ENCODE results near the gene LIN7A. TPM values are rescaled to one million over a fixed set of nuclear protein-coding genes. Genes with fewer than 3 reads are reported as not detected.
A peak's percentile ranks its signal among the peaks of the same experiment; 100 is the strongest.

LIN7A gene
- total RNA-seq, 8 experiments from 2014 or later = 2.1 to 50.7 (median 33.0) TPM

DNA sequence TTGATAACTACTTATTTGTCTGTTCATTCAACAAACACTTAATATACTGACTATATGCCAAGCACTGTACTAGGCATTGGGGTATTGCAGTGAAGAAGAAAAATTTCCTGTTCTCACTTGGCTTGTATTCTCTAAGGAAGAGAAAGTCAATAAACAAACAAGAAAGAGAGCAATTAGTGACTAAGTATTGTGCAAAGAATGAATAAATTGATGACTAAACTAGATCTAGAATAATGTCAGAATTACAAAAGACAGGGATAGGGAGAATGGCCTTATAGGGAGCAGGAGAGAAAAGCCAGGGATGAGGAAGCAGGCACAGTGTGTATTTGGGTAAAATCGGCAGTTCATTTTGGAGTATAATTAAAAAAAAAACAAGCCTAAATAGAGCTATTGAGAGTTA, 4.2 kb upstream of the LIN7A start:
- H3K4me1 ChIP-seq (replicated peaks in 1 of 2) = no peaks in the 10 kb centered on the region
- in situ Hi-C loops (cut with MboI; ENCODE audit: low pct_unique_long_range_greater_than_20kb in 2 of 9, low sequenced_read_pairs in 9 of 9, unreplicated experiment in 9 of 9) = no loop called here
- no peak overlapping the region for H3K4me3 ChIP-seq
- no peak overlapping the region for H3K27ac ChIP-seq
- 60 to 100% (median 89%) methylated on average over 1 of the region's 1 CpG; no CpG with 5 or more reads in 1 of the 10 experiments for WGBS, 10 experiments
- no peak for ATAC-seq (replicated peaks in 6 of 8)

DNA sequence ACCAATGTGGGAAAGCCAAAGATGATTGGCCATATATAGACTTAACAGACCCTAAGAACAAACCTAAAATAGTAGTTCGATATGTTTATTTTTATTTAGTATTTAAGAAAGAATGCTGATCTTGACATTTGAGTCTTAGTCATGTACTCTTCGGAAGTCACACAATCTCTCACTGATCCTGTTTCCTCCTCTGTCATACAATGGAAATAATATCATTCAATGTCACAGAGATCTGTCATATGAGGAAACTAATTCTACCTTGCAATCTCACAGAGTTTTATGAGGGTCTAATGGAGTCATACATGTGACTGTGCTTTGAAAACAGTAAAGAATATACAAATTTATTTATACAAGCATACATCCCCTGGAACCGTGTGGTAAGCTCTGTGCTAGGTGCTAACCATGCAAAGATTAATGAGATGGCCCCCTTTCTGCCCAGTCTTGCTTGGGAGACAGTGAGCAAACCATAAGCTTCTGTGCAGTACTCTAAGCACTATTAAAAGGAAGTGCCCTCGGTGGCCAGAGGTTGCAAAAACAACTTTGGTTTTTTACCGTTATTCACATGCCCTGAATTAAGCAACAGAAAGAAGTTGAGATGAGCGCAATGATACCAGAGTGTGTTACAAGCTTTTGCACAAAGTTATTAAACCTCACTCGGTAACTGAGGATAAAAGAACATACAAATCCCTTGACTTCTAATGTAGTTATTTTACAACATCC, 1.7 kb upstream of the LIN7A start:
- no peak for ATAC-seq (replicated peaks in 6 of 8)
- 49 to 100% (median 75%) methylated on average over 1 to 7 of the region's 7 CpGs for WGBS, 10 experiments

DNA sequence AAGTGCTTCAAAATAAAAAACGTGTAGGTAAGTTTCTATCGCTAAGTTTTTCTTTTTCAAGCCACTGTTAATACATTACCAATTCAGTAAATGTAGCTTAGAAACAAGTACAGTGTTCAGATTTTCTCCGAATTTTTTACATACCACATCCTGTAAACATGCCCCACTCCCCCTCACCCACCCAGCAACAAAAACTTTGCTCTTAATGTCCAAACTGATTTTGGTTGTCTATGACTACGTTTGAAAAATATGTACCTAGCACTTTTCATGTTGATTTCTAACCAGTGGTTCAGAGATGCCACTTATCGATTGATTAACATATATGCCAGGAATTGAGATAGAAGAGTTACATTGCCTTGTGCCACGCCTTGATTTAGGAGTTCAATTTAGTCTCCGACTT, 663 bp upstream of the LIN7A start:
- H3K4me3 ChIP-seq = peak overlapping the region; percentile 64 to 95 (median 87)
- no peak for ATAC-seq (replicated peaks in 6 of 8)
- in situ Hi-C loops (cut with MboI; ENCODE audit: low pct_unique_long_range_greater_than_20kb in 2 of 9, low sequenced_read_pairs in 9 of 9, unreplicated experiment in 9 of 9) = no loop called here
- WGBS, 10 experiments = 40 to 93% (median 73%) methylated on average over 3 to 7 of the region's 7 CpGs
- H3K27ac ChIP-seq = no peak overlapping the region
- H3K4me1 ChIP-seq (replicated peaks in 1 of 2) = peaks cover 10% of the 10 kb centered on the region in 2 donors

More for the DNA sequence above, 1.7 kb upstream of the LIN7A start:
- Histone ChIP-seq H3K4me1 (replicated peaks in 1 of 2) (peaks cover 6 to 10% of the 10 kb centered on the region in 2 donors), H3K4me3 (no peak overlapping the region), H3K27ac (no peak overlapping the region)
- in situ Hi-C loops (cut with MboI; ENCODE audit: low pct_unique_long_range_greater_than_20kb in 2 of 9, low sequenced_read_pairs in 9 of 9, unreplicated experiment in 9 of 9) = no loop called here

DNA sequence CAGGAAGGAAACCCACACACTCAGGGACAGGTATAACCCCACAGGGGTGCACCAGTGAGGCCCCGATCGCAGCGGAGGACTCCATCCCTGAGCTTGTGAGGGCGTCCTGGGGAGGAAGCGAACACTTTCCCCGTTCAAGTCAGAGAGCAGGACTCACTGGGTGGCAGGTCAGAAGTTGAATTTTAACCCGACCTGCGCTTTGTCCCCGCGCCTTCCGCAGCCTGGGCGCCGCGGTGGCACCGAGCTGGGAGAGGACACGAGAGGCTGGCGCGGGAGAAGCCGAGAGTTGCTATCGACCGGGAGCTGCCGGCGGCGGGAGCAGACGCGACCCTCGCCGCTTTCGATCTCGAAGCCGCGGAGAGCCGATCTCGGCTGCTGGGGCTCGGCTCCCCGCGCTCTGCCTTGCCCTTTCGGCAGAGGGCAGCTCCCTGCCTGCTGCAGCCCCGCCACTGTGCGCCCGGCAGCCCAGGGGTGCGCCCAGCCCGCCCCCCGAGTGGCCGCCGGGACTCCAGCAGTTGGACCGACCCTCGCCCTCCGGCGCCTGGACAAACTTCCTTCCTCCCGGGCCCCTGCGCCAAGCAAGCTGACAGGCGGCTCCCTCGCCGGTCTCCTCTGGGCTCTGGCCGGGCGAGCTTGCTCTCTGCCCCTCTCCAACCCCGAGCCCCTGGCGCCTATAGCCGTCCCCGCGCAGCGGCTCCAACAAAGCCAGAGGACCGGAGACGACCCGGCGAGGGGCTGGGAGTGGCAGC, 918 bp downstream of the LIN7A start:
- in situ Hi-C loops (cut with MboI; ENCODE audit: low pct_unique_long_range_greater_than_20kb in 2 of 9, low sequenced_read_pairs in 9 of 9, unreplicated experiment in 9 of 9) = no loop called here
- peak overlapping the region; percentile 83 to 87 for H3K27ac ChIP-seq
- ATAC-seq (replicated peaks in 6 of 8) = peak; percentile 69 to 81 (median 72)
- peaks cover 10 to 17% of the 10 kb centered on the region in 2 donors for H3K4me1 ChIP-seq (replicated peaks in 1 of 2)
- peak overlapping the region; percentile 64 to 95 (median 87) for H3K4me3 ChIP-seq
- WGBS, 10 experiments = 0% methylated on average over 2 to 5 of the region's 67 CpGs; no CpG with 5 or more reads in 8 of the 10 experiments

DNA sequence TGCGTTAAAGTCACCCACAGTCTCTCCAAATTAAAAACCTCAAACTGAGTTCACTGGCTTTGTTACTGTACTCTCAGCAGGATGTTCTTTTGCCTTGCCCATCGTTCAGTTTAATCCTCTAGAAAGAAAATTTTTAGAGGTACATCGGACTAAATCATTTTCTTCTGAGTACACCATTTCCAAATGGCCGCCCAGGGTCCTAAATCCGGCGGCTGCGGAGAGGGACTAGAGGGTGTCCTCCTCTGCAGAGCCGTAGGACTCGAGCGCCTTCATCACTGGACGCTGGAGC, 1.4 kb downstream of the LIN7A start:
- 0 to 25% (median 0%) methylated on average over 1 to 11 of the region's 11 CpGs; no CpG with 5 or more reads in 2 of the 10 experiments for whole genome bisulfite sequencing, 10 experiments
- in situ Hi-C loops (cut with MboI; ENCODE audit: low pct_unique_long_range_greater_than_20kb in 2 of 9, low sequenced_read_pairs in 9 of 9, unreplicated experiment in 9 of 9) = no loop called here
- peak overlapping the region; percentile 64 to 95 (median 87) for H3K4me3 ChIP-seq
- peaks cover 10 to 21% of the 10 kb centered on the region in 2 donors for H3K4me1 ChIP-seq (replicated peaks in 1 of 2)
- H3K27ac ChIP-seq = peak overlapping the region; percentile 83 to 87
- ATAC-seq (replicated peaks in 6 of 8) = peak in 6 of 8 experiments; percentile 37 to 75 (median 71)

DNA sequence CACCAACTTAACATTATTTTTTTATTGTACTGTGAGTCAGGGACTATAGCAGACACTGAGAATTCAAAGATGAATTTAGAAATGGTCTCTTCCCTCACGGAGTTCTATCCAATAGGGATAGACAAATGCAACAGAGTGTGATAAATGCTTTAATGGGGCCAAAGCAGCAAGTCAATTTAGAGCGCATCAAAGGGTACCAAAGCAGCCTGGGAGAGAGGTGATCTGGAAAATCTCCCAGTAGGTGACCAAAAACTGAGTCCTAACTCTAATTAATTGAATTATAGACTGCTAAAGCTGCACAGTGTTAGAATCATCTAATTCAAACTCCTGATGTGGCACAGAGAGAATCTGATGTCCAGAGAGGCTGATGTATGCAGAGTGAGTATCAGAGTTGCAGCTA, 2.6 kb downstream of the LIN7A start:
- 0 to 100% (median 60%) methylated on average over 1 to 2 of the region's 2 CpGs; no CpG with 5 or more reads in 2 of the 10 experiments for WGBS, 10 experiments
- Histone ChIP-seq H3K4me3 (peak overlapping the region; percentile 64 to 95 (median 87)), H3K27ac (no peak overlapping the region), H3K4me1 (replicated peaks in 1 of 2) (peaks cover 10 to 21% of the 10 kb centered on the region in 2 donors)
- ATAC-seq (replicated peaks in 6 of 8) = no peak
- in situ Hi-C loops (cut with MboI; ENCODE audit: low pct_unique_long_range_greater_than_20kb in 2 of 9, low sequenced_read_pairs in 9 of 9, unreplicated experiment in 9 of 9) = no loop called here

DNA sequence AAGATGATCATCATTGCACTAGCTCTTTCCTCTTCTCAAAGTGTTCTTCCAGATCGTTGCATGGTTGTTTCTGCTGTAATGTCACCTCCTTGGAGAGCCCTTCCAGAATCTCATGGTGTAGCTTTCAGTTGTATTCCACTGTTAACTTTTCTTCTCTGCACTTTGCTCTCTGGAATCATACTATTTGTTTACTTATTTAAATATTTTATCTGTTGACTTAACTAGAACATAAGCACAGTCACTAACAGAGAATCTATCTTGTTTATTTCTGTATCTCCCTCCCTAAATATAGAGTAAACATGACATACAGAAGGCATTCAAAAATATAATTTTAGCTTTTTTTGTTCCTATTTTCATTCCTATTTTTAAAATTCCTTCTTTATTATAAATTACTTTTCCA, 11.8 kb downstream of the LIN7A start:
- ATAC-seq (replicated peaks in 6 of 8) = no peak
- Histone ChIP-seq H3K4me1 (replicated peaks in 1 of 2) (no peaks in the 10 kb centered on the region), H3K27ac (no peak overlapping the region), H3K4me3 (no peak overlapping the region)
- 10 to 100% (median 83%) methylated on average over 1 of the region's 1 CpG; no CpG with 5 or more reads in 1 of the 10 experiments for WGBS, 10 experiments
- in situ Hi-C loops (cut with MboI; ENCODE audit: low pct_unique_long_range_greater_than_20kb in 2 of 9, low sequenced_read_pairs in 9 of 9, unreplicated experiment in 9 of 9) = no loop called here

DNA sequence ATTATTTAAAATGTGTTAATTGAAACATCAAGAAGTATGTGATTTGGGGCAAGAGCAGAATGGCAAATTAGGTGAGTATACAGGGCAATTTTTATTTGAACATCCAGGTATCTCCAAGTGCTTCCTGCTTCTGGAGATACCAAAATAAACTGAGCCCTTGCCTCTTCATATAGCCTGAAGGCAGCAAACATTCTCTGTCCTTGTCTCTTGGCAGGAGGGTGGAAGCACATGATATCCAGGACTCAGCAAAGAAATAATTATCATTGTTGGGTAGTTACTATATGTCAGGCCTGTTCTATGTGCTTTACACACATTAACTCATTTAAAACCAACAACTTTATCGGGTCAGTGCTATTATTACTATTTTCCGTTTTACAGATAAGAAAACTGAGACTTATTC, 12.5 kb downstream of the LIN7A start:
- Histone ChIP-seq H3K4me3 (no peak overlapping the region), H3K27ac (no peak overlapping the region), H3K4me1 (replicated peaks in 1 of 2) (no peaks in the 10 kb centered on the region)
- WGBS, 10 experiments = 38 to 100% (median 100%) methylated on average over 1 to 2 of the region's 2 CpGs; no CpG with 5 or more reads in 1 of the 10 experiments
- in situ Hi-C loops (cut with MboI; ENCODE audit: low pct_unique_long_range_greater_than_20kb in 2 of 9, low sequenced_read_pairs in 9 of 9, unreplicated experiment in 9 of 9) = no loop called here
- ATAC-seq (replicated peaks in 6 of 8) = peak in 1 of 8 experiments; percentile 26

DNA sequence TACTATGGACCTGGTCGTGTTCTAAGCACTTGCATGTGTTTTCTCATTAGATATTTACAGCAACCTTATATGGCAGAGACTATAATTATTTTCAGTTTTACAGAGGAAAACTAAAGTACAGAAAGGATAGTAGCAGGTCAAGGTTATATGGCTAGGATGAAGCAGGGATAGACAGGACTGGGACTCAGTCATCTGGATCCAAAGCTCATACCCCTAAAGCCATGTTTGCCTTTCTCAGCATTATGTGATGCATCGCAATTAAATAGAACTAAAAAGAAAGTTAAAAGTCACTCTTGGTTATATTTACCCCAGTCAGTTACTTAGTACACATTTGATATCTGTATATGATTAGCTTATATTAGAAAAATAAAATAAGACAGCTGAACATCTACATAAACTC, 13.3 kb downstream of the LIN7A start:
- in situ Hi-C loops (cut with MboI; ENCODE audit: low pct_unique_long_range_greater_than_20kb in 2 of 9, low sequenced_read_pairs in 9 of 9, unreplicated experiment in 9 of 9) = no loop called here
- WGBS, 10 experiments = 0 to 100% (median 83%) methylated on average over 1 to 2 of the region's 2 CpGs; no CpG with 5 or more reads in 1 of the 10 experiments
- H3K27ac ChIP-seq = no peak overlapping the region
- no peaks in the 10 kb centered on the region for H3K4me1 ChIP-seq (replicated peaks in 1 of 2)
- ATAC-seq (replicated peaks in 6 of 8) = no peak
- H3K4me3 ChIP-seq = no peak overlapping the region

DNA sequence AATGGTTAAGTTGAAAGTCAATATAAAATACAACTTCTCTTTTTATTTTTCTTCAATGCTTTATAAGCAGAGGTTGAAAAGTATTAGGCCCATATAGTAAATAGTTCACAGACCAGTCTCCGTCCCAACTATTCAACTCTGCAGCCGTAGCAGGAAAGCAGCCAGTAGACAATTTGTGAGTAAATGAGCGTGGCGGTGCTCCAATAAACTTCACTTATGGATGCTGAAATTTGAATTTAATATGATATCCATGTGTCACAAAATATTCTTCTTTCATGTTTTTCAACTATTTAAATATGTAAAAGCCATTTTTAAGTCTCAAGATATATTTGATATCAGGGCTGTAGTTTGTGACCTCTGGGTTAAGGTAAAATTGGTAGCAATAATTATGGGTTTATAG, 17.7 kb downstream of the LIN7A start:
- H3K4me3 ChIP-seq = no peak overlapping the region
- no peak overlapping the region for H3K27ac ChIP-seq
- in situ Hi-C loops (cut with MboI; ENCODE audit: low pct_unique_long_range_greater_than_20kb in 2 of 9, low sequenced_read_pairs in 9 of 9, unreplicated experiment in 9 of 9) = no loop called here
- no peak for ATAC-seq (replicated peaks in 6 of 8)
- WGBS, 10 experiments = 92 to 100% (median 95%) methylated on average over 2 to 4 of the region's 4 CpGs; no CpG with 5 or more reads in 2 of the 10 experiments
- no peaks in the 10 kb centered on the region for H3K4me1 ChIP-seq (replicated peaks in 1 of 2)

DNA sequence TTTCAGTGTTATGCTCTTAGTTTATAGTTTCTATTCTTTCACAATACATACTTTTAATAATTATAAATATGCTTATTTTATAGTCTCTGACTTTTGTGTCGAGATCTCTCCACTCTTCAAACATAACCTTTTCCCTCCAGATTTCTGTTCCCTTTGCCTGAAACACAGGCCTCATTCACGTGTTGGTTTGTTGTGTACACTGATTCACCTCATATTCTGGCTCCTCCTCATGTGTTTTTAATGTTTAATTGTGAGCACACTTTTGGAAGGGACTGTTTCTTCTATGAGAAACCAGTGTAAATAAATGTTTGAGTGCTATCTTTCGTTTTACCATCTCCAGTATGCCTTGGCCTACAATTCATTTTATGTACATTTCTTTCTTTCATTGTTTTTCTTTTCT, 20.1 kb downstream of the LIN7A start:
- Histone ChIP-seq H3K4me3 (no peak overlapping the region), H3K4me1 (replicated peaks in 1 of 2) (no peaks in the 10 kb centered on the region), H3K27ac (no peak overlapping the region)
- WGBS, 10 experiments = 25 to 94% (median 82%) methylated on average over 2 to 3 of the region's 3 CpGs
- no peak for ATAC-seq (replicated peaks in 6 of 8)
- in situ Hi-C loops (cut with MboI; ENCODE audit: low pct_unique_long_range_greater_than_20kb in 2 of 9, low sequenced_read_pairs in 9 of 9, unreplicated experiment in 9 of 9) = no loop called here

DNA sequence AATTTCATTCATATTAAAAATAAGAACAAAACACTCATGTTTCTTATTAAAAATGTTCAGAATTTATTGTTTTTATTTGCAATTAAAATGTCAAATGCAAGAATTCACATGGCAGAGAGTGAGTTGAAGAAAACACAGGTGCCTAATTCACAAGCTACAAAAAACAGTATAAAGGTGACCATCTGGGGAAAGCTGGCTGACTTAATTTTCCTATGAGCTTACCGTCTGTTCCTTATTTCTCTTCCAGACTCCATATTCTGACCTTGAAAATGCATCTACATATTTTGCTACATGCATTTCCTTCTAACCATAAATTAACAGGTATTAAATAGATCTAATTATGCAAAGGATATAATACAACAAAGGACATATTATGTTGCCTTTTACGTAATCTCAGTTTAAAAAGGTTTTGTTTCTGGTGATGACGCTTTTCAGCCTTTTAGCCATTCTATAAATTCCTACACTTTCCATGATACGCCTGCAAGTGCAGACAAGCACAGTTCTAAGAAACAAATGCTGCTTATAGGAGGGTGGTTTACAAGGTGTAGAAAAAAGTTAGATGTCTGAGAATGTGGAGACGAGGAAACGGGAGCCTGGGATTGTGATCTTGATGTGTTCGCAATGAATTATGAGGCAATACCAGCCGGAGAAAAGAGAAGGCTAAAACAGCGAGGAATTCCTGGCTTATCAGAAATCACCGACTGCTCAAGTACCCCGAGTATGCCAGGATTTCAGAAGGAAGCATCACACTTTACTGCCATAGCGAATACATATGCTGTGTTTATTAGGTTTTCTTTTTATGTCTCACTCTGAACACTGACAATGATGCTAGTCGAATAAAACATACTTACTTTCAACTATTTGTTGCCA, 24.6 kb downstream of the LIN7A start:
- Histone ChIP-seq H3K4me1 (replicated peaks in 1 of 2) (no peaks in the 10 kb centered on the region), H3K27ac (no peak overlapping the region), H3K4me3 (no peak overlapping the region)
- in situ Hi-C loops (cut with MboI; ENCODE audit: low pct_unique_long_range_greater_than_20kb in 2 of 9, low sequenced_read_pairs in 9 of 9, unreplicated experiment in 9 of 9) = no loop called here
- ATAC-seq (replicated peaks in 6 of 8) = no peak
- 60 to 95% (median 85%) methylated on average over 1 to 12 of the region's 13 CpGs for WGBS, 10 experiments

DNA sequence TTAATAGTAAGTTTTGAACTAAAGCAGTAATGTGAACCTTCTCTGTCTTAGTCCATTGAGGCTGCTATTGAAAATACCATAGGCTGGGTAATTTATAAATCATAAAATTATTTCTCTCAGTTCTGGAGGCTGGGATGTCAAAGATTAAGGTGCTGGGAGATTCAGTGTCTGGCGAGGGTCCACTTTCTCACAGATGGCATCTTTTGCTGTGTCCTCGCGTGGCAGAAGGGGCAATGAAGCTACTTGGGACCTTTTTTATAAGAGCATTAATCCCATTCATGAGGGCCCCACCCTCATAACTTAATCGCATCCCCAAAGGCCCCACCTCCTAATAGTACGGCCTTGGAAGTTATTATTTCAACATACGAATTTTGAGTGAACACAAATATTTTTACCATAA, 28.4 kb downstream of the LIN7A start:
- ATAC-seq (replicated peaks in 6 of 8) = no peak
- 53 to 97% (median 75%) methylated on average over 2 to 6 of the region's 6 CpGs; no CpG with 5 or more reads in 3 of the 10 experiments for WGBS, 10 experiments
- Histone ChIP-seq H3K27ac (no peak overlapping the region), H3K4me1 (replicated peaks in 1 of 2) (no peaks in the 10 kb centered on the region), H3K4me3 (no peak overlapping the region)
- in situ Hi-C loops (cut with MboI; ENCODE audit: low pct_unique_long_range_greater_than_20kb in 2 of 9, low sequenced_read_pairs in 9 of 9, unreplicated experiment in 9 of 9) = no loop called here
